Neural crest cell (in vitro differentiated cells): ENCODE measurements around the gene LMBR1. TPM values are rescaled to one million over a fixed set of nuclear protein-coding genes. Genes with fewer than 3 reads are reported as not detected.

Experiments used
- DNase-seq: peaks from one replicate; pipeline ENCODE4 v3.0.0; 2021; ENCODE audit warnings: low read depth, mixed read lengths, low spot score
- H3K27ac Mint-ChIP-seq: one replicate; pipeline ENCODE4 v1.8.0; 2021; ENCODE audit warnings: mild to moderate bottlenecking, mixed read lengths; ENCODE audit not compliant: unreplicated experiment
- H3K27me3 Mint-ChIP-seq: 2 replicates; pipeline ENCODE4 v1.8.0; 2021; ENCODE audit warnings: low read depth, mild to moderate bottlenecking, mixed read lengths
- H3K36me3 Mint-ChIP-seq: 2 replicates; pipeline ENCODE4 v1.8.0; 2021; ENCODE audit warnings: low read depth, mild to moderate bottlenecking, mixed read lengths
- H3K4me1 Mint-ChIP-seq: 2 replicates; pipeline ENCODE4 v1.8.0; 2021; ENCODE audit warnings: mixed read lengths
- H3K4me3 Mint-ChIP-seq: one replicate; pipeline ENCODE4 v1.8.0; 2021; ENCODE audit warnings: mild to moderate bottlenecking, mixed read lengths
- H3K9me3 Mint-ChIP-seq: 2 replicates; pipeline ENCODE4 v1.8.0; 2021; ENCODE audit warnings: mixed read lengths
- CTCF ChIP-seq: fragments of 200-600 bp; sonication (generic); conservative IDR thresholded peaks from 2 replicates; pipeline ENCODE4 v1.5.0; 2021; ENCODE audit warnings: antibody characterized with exemption, mild to moderate bottlenecking
- total RNA-seq: library from RNA; stranded (reverse); gene quantifications from 2 replicates; pipeline ENCODE4 v1.2.1, GENCODE V29; 2021

The LMBR1 gene
- total RNA-seq, 1 donor from 2014 or later: 55.1 TPM

- peak overlapping the region; percentile 60 for H3K27ac Mint-ChIP-seq
These were observed 2.2 kb upstream of the LMBR1 start for GRCh38 chr7:156895024-156895780.

GRCh38 chr7:156892081-156892800, 742 bp downstream of the LMBR1 start:
- Mint-ChIP-seq H3K36me3 (peaks cover 5% of the 10 kb centered on the region), H3K27me3 (peaks cover 4% of the 10 kb centered on the region), H3K9me3 (no peaks in the 10 kb centered on the region), H3K27ac (no peak overlapping the region), H3K4me1 (peaks cover 18% of the 10 kb centered on the region), H3K4me3 (peak overlapping the region; percentile 97)
- TF ChIP-seq CTCF: no peak
- DNase-seq: peak; percentile 43

More at GRCh38 chr7:156895024-156895780, 2.2 kb upstream of the LMBR1 start:
- Mint-ChIP-seq H3K4me3 (peak overlapping the region; percentile 97), H3K4me1 (peaks cover 18% of the 10 kb centered on the region), H3K9me3 (no peaks in the 10 kb centered on the region), H3K36me3 (no peaks in the 10 kb centered on the region), H3K27me3 (peaks cover 4% of the 10 kb centered on the region)
- TF ChIP-seq CTCF: no peak
- no peak for DNase-seq

DNA sequence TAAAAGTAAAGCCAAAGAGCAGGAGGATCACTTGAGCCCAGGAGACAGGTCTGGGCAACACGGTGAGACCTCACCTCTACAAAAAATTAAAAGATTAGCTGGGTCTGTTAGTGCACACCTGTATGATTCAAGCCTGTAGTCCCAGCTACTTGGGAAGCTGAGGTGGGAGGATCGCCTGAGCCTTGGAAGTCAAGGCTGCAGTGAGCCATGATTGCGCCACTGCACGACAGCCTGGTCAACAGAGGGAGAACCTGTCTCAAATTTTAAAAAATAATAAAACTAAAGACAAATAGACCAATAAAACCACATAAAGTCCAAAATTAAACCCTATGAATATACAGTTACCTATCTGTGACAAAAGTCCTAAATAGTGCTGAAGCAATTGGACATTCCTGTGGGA, 3.2 kb downstream of the LMBR1 start:
- Mint-ChIP-seq H3K4me3 (peak overlapping the region; percentile 50), H3K27ac (no peak overlapping the region), H3K27me3 (no peaks in the 10 kb centered on the region), H3K9me3 (no peaks in the 10 kb centered on the region), H3K36me3 (peaks cover 10% of the 10 kb centered on the region), H3K4me1 (peaks cover 18% of the 10 kb centered on the region)
- DNase-seq: no peak
- no peak for TF ChIP-seq CTCF

DNA sequence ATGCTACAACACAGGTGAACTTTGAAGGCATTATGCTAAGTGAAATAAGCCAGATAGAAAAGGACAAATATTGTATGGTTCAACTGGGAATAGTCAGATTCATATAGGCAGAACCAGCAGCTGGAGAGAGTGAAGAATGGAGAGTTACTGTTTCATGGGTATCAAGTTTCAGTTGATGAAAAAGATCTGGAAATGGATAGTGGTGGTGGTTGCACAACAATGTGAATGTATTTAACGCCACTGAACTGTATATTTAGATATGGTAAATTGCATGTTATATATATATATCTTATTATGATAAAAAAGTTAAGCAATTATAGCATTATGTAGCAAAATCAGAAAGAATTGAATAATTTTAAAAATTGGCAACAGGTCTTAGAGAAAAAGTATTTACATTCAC, 3.9 kb downstream of the LMBR1 start:
- H3K27ac Mint-ChIP-seq: no peak overlapping the region
- H3K4me3 Mint-ChIP-seq: peak overlapping the region; percentile 39
- H3K36me3 Mint-ChIP-seq: peaks cover 15% of the 10 kb centered on the region

More for the DNA sequence above, 3.9 kb downstream of the LMBR1 start:
- peaks cover 18% of the 10 kb centered on the region for H3K4me1 Mint-ChIP-seq
- no peaks in the 10 kb centered on the region for H3K9me3 Mint-ChIP-seq
- no peaks in the 10 kb centered on the region for H3K27me3 Mint-ChIP-seq
- no peak for DNase-seq
- no peak for TF ChIP-seq CTCF
